GM03348 (cell line): Measurements from ENCODE around the gene MGAT5.

Source experiments
- DNase-seq: peaks from one replicate; pipeline ENCODE4 v3.0.0; 2012; ENCODE audit warnings: low spot score

MGAT5 gene

DNA sequence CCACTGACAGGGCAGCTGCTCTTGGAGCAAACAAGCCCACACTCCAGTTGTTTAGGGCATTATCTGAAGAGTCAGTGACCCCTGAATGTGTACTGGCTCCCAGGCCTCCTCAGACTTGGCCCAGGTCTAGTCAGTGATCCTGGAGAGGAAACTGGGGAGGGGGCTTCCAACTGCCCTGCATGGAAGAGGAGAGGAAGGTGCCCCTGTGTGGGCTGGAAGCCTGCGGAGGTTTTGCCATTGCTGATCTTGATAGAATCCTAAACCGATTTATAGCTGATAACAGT is 197.4 kb downstream of the MGAT5 start:
- no peak for DNase-seq

DNA sequence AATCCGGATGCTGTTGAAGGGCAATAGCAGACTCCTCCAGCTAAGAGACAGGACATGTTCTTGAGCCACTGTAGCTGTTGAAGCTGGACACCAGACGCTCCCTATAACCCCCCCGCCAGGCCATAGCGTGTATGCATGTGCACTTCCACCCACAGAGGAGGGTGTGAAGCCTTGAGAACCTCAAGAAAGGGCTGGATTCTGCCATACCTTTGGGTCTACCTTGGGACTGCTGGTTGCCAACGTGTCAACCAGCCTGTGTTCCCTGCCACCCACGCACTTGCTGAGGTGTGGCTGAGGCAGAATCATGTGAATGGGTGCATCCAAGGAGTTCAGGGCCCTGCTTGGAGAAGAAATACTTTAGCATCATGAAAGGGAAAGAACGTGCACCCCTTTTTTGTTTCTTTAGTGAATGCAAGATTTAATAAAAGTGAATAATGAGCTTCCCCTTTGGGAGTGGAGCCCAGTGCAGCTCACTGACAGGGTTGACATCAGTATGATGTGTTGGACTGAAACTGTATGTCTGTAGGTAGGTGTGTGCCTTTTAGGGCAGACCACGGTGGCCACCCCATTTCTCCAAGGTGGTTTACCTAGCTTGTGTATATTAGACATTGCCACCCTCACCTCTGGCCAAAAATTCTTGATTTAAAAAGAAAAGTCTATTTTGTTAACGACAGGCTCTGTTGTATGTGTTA is 198.3 kb downstream of the MGAT5 start:
- no peak for DNase-seq

DNA sequence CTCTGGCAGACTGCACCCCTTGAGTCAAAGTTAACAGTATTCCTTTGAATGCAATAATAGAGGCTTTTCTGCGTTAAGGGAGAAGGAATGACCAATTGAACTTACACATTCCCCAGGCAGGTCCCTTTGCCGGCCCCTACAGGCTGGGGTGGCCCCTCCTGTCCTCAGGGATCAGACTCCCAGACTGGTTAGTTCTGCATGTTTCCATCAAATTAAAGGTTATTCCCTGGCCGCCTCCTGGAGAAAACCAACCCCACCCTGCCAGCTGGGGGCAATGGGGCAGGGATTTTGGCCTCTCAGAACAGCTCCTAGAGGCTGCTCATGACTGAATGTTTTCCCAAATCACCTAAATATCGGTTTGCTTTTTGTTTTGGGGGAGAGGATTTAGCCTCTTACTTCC is 199.6 kb downstream of the MGAT5 start:
- DNase-seq = no peak

DNA sequence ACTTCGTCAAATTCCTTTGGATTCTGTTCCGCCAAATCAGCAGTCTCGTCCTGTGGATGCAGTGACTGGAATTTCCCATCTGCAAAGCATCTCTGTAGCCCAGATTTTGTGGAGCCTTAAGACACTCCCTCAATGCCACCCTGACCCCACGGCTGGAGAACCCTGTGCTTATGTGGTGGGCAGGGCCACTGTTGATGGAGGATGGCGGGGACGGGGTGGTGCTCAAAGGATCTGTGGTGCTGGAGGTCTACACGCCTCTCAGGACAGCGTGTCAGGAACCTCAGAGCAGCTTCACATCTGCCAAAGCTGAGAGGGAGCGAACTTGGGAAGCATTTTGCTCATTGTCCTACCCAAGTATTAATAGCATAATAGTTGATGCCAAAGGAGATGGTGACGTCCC is 200.1 kb downstream of the MGAT5 start:
- DNase-seq = no peak

DNA sequence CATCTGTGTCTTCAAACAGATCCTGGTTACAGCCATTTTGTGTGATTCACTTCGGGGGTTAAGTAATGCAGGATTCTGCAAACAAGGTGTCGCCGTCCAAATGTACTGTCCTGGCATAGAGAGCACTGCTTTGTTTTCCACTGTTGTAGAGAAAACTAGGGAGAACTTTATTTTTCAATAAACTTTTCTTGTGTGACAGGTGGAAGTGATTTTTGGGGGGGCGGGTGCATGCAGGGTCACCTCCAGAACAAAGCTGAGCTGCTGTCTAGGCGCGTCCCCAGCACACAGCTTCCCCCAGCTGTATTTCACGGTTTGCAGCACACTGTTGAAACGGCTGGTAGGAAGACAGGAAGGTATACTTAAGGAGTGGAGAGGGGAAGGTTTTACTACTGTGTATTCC is 200.6 kb downstream of the MGAT5 start:
- DNase-seq = no peak

DNA sequence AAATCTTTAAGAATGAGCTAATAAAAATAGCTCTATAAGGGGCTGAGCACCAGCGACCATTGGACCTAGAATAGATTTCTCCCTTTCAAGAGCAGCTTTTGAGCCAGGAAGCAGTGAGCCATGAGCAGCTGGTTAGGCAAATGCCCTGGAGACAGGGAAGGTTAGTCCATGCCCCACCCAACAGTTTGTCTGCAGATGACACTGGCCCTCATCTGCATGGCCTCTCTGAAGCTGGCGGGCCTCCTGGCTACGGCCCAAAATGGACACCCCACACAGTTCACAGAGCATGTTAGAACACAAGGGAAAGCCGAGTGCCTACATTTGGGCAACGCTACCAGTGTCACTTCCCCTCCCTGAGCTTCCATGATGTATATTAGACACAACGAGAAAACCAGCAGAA is 201.1 kb downstream of the MGAT5 start:
- DNase-seq = no peak

DNA sequence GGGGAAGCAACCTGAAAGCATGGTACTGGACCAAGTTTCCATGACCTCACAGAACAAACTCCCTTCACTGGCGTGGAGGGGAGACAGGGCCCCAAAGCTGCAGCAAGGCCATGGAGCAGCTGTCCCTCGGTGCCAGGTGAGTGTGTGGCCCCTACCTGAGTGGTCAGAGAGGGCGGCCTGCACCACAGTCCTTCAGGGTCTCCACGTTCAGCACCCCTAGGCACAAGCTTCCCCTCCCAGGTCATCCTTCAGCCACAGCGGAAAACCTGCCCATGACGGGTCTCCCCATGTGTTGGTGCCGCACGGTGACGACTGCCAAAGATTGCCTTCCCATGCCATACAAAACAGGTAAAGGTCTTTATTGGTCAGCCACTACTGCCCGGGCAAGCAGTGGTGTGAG is 201.6 kb downstream of the MGAT5 start:
- no peak for DNase-seq

DNA sequence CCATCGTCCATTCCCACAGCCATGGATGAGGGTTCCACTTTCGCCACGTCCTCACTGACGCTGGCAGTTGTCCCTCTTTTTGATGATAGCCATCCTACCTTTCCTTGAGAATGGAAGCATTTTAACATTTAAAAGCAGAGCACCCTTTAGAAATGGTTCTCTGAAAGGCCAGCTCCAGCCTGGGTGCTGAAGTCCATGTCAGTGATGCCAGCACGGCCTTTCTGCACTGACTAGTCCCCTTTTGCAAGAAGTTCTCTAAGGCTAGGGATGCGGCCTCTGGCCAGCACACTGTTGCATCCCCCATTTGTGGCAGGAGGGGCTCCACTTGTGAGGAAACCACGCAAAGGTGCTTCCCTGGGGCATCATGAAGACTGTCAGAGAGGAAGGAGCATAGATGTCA is 203.5 kb downstream of the MGAT5 start:
- no peak for DNase-seq

DNA sequence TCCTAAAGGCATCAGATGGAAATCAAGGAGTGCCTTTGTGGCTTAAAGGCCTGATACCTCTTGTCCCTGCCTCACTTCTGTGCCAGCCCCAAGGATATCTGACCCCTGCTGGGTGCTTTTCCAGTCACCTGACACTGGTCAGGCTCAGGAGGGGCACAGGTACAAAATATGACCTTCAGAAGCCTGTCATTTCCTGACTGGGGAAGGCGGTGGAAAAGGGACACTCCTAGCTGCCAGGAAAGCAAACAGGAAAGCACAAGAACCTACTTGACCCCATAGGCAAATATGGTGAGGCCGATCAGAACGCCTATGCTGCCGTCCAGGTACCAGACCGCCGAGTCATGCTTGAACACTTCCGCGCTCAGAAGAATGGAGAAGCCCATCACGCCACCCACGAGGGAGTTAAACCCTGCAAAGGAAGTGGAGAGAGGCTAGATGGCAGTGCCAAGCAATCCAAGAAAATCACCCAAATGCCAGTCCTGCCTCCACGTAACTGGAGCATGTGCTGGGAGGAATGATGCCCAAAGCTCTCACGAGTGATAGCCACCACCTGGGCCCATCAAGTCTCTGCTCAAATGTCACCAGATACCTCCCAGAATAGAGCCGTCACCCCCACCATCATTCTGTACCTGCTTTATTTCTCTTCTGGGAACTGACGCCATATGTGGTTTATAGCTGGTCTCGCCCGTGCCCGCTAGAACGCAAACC is 204.0 kb downstream of the MGAT5 start:
- no peak for DNase-seq

DNA sequence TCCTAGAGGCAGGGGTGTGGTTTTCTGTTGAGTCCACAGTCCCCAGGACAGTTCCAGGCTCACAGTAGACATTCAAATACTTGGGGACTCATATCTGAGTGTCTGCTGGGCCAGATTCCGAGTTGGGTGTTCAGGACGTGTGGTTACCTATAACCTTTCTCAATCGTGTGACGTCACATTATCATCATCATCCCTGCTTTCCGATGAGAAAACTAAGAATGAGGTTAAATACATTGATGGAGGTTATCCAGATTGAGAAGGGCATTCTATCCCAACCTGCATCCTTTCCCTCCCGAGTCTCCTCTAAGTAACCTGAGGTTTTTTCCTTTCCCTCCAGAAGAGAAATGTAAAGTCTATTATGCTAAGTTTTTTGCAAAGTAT is 204.6 kb downstream of the MGAT5 start:
- no peak for DNase-seq

DNA sequence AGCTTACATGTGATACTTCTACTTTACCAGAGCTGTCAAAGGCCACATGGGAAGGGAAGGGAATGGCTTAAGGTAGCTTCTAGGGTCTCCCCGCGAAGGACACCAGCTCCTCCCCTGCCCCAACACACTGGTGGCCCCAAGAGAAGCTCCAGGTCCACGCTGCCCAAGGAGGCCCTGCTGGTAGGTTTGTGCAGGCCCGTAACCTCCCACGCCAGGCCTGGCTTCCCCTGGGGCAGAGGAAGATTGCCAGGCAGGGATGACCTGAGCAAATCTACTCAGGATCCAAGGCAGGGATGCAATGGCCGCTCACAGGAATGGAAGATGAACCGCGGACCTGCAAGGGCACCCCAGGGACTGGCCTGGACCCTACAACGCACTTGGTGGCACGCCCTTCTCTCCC is 205.1 kb downstream of the MGAT5 start:
- no peak for DNase-seq

DNA sequence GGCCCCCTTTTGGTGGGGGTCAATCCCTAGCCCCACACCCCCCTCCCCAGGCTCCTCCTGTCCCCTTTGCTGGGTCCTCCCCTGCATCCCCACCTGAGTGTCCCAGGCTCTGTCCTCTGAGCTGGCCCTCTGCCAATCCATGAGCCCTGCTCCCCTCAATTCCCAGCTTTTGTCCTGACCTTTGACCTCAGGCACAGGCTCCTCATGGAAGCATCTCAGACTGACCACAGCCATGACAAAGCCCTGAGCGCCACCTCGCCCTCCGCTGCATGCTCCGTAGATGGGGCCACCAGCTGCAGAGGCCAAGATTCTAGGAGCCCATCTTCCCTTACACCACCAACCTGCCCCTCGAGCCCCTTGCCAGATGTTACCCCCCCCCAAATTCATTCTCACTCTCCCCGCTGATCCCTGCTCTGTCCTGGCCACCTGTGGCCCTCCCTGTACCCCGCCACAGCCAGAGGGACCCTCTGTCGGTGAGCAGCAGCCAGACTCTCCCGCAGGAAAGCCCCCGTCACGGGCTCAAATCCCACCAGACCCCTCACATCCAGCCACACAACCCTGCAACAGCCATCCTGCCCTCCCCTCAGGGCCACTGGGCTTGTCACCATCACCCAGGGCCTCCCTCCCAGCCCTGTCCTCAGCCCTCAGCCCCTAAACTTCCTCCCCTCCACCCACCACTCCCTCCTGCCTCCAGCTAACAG is 206.0 kb downstream of the MGAT5 start:
- DNase-seq = no peak

DNA sequence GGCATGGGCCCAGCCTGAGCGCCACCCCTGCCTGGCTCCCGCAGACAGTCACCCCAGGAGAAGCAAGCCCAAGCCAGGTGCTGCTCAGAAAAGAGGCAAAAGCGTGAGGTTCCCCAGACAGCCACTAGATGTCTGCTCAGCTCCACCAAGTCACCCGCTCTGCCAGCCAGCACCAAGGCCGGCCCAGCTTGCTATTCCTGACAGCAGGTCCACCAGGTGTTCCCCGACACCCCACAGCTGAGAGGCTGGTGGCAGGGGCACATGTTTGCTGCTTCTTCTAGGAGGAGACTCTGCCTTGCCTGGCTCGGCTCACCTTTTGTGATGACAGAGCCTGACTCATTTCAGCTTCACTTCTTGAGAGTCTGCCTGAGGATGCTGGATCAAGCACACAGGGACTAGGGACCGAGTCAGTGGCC is 206.7 kb downstream of the MGAT5 start:
- peak; percentile 79 for DNase-seq

DNA sequence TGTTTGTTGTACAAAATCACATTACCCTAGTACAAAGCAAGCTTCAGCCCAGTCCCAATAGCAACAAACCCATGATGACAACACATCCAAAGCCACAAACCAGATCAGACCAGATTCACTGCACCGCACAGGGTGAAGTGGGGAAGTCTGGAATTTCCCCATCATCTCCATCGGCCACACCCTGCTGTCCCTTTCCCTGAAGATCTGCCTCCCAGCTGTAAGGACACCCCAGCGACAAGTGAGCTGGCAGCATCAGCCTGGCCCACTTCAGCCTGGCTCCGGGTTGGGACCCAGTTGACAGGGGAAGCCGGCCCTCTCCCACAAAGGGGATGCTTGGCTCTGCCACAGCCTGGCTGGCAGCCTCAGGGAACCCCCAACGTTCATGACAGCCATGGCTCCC is 207.6 kb downstream of the MGAT5 start:
- peak; percentile 52 for DNase-seq

DNA sequence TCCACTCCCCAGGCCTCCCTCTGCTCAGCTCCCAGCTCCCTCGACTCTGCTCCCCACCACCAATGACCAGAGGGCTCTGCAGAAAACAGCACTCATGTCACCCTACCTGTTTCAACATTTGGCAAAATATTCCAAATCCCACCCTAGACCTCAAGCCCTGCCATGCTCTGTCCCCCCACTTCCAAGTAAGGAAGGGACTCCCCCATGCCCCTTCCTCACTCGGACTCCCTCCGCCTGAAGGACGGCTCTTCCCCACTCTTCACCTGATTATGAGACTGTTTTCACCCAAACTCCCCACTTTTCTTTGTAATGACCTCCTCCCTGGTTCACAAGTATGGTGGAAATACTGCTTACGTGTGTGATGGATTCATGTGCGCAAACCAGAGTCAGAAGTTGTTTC is 208.4 kb downstream of the MGAT5 start:
- DNase-seq = no peak

DNA sequence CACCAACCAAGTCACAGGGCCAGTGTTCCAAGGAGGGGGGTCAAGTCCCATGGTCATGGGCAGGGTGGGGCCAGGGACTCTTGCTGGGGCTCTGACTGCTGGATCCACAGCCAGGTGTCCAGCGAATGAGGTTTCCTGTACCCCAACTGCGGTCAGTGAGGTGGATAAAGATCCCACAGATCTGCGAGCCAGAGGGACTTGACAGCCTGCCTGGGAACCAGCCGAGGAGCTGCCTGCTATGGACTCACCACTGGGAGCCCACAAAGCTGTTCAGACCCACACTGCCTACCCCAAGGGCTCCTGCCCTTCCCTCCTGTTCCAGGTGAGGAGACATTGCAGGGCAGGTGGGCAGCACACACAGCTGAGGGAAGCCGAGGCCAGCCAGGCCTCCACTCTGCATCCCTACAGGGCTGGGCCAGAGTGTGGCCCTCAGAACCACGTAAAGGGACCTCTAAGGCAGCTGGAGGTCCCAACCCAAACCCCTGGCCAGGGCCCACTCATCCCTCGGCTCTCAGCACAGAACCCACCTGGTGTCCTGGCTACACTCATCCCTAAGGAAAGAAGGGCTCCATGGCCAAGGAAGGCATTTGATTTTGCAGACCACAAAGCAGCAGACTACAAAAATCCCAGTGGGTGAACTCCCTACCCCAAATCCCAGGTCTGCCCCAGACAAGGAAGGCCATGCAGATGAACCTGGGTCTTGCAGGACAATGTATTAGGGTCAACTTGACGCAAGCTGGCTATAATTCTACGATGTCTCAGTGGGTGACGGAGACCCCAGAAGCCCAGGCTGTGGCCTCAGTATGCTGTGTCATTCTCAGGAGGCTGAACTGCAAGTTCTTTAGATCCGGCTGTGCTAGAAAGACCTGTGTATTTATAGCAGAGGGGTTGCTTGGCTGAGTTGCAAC is 209.2 kb downstream of the MGAT5 start:
- DNase-seq = no peak

DNA sequence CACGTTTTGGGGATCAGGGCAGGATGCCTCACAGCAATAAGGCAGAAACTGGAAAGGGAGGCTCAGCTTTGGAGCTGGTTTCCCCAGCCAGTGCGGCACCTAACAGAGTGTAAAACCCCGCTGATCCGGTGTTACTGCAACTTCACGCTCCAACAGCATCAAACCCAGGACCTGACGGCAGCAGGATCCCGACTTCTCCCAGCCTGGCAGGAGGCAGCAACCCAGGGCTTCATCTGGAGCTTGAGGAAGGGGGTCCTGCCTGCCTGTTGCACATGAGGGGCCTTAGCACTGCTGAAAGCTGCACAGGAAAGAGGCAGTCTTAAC is 209.8 kb downstream of the MGAT5 start:
- no peak for DNase-seq

DNA sequence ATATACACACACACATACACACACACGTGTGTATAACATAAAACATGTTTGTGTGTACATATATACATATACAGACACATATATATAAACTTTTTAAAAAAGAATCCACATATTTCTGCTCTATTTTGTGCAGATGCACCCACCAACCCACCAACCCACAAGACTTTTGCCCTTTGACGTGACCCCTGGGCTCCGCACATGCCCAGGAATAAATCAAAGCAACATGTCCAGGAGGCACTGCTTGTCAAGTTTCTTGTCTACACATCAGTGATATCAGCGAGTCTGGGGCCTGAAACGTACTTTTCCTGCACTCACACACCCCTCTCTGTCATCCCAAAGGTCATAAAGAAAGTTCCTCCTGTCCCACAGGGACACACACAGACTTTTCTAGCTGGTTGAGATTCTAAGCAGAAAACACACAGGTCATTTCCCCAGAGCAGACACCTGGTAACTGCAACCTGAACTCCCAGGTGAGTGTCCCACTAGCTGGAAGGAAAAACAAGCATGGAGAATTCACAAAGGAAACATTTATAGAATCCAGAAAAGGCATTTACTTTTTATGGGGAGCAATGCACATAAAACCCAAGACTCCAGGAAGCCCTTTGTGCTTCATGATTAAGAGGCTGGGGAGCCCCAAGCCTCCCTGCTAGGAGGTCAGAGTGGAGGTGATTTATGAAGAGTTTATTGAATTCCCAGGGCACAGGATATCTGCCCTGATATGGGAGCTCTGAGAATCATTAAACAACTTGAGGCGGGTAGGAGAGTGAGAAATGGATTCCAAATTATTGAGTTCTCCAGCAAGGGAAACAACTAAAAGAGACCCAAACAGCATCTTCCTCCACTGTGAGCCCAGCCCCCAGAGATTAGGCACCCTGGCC is 211.6 kb downstream of the MGAT5 start:
- DNase-seq = no peak

DNA sequence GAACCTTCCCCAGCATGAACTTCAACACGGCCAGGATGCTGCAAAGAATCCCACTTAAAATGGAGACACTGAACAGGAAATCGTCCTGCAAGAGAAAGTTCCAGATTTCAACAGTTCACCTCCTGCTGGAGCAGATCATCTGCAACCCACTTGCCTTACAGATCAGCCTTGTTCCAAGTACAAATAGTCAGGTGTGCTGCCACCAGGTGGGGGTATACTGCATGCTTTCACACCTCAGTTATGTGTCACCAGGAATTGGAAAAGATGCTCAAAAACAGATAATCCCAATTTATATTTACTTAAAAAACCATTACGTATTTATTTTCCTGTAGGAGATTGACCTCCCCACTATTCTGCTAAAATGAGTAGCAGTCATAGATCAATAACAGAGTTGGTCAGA is 212.3 kb downstream of the MGAT5 start:
- no peak for DNase-seq

DNA sequence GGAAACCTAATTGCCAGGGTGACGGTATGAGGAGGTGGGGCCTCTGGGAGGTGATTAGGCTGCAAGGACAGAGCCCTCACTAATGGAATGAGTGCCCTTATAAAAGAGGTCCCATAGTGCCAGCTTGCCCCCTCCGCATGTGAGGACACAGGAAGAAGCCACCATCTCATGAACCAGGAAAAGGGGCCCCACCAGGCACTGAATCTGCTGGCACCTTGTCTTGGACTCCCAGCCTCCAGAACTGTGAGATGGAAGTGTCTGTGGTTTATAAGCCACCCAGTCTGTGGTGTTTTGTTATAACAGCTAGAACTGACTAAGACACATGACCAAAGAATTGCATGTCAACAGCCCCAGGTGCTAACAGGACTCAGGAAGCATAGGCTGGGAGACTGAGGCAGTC is 214.3 kb downstream of the MGAT5 start:
- DNase-seq = no peak

DNA sequence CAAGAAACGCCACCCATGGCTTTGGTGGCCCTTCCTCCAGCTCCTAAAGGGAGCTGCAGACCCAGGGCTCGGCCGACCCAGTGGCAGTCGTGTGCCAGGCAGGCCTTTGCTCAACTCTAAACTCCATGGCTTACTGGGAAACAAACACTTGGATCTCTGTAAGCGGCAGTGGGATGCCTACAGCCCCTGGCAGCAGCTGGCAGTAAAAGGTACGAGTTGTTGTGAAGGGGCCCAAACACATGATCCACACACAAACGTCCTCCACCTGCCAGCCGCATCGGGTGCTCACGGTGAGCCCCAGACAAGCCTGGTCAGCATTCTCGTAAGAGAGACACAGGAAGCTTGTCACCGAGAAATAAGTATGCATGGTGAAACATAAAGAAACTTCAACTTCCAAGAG is 214.9 kb downstream of the MGAT5 start:
- DNase-seq = no peak
